Kidney tubule cell (primary cell): ENCODE results near the gene ANKRD49.

Experiments
- DNase-seq: peaks from one replicate; pipeline ENCODE4 v3.0.0-alpha.2; 2018; ENCODE audit warnings: low spot score

The ANKRD49 gene

GRCh38 chr11:94507485-94507884 is 13.7 kb downstream of the ANKRD49 start:
- no peak for DNase-seq

- DNase-seq, result peak; percentile 67
These were observed 18.4 kb downstream of the ANKRD49 start, which contains the start of gene C11orf97 for GRCh38 chr11:94511932-94512781. TSS of gene C11orf97 (plus strand) at chr11:94512461. CDS start at chr11:94512529, 68 bp downstream.

DNA sequence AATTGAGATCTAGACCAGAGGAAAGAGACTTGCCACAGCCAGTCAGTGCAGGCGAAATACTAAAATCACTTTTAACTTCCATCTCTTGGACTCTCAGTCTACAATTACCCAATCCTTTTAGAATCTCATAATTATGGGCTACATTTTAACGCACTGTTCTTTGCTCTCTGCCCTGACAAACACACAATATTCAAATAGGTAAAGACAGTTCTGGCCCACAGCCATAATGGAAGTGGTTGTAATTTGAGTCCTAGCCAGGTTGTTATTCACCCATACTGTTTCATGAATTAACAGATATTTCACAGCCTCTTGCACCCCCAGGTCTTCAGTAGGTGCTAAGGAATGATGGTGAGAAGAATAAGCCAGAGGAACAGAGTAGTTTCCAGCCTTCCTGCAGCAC is 19.3 kb downstream of the ANKRD49 start:
- peak; percentile 56 for DNase-seq

DNA sequence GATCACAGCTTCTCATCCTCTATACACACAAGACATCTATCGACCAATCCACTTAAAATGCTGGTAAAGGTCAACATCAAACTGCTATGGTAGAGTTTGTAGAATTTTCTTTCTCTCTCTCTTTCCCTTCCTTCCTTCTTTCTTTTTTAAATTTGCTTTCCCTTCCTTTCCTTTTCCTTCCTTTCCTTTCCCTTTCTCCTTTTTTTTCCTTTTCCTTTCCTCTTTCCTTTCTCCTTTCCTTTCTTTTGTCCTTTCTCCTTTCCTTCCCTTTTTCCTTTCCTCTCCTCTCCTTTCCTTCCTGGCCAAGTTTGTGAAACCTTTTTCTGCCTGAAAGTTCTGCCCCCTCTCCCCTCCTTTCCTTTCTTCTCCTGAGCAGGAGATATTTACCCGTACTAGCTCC is 21.6 kb downstream of the ANKRD49 start:
- DNase-seq, result no peak

DNA sequence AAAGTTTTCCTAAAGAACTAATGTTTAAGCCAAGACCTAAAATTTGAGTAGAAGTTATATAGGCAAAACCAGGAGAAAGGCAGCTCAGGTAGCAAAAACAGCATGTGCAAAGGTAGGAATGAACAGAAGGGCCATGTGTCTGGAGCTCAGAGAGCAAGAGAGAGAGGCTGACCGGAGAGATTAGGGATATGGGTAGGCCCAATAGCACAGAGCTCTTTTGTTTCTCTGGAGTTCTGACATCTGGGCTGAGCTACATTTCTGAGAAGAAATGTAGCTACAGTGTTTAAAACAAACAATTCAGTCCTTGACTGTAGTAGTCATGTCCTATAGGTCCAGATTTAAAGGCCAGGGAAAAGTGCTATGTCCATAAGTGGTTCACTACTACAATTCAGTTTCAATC is 22.9 kb downstream of the ANKRD49 start:
- no peak for DNase-seq

- no peak for DNase-seq
These were observed 24.5 kb downstream of the ANKRD49 start for GRCh38 chr11:94518300-94518699.

DNA sequence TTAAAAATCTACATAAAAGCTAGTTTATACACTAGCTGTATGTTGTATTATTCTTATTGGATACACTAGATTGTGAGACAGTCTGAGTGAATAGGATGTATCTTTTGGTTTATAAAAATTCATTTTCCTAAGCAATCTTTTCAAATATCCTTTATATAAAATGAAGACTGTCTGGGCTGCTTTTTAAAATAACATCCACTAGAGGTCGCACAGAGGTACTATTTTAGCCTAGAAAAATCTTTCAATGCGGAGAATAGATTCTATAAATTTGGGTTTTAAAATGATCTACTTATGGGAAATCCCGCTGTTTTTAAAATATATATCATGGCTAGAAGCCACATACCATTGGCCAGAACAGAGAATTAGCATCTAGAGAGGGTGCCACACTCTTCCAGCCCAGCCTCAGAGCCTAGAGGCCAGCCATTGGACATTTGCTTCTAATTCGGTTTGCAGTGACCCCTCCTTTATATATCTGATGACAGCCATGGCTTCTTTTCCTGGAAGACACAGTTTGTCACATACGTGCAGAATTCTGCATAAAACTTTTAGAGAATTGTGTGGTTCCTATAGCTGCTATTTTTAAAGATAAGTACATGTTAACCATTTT is 25.8 kb downstream of the ANKRD49 start:
- peak; percentile 44 for DNase-seq

DNA sequence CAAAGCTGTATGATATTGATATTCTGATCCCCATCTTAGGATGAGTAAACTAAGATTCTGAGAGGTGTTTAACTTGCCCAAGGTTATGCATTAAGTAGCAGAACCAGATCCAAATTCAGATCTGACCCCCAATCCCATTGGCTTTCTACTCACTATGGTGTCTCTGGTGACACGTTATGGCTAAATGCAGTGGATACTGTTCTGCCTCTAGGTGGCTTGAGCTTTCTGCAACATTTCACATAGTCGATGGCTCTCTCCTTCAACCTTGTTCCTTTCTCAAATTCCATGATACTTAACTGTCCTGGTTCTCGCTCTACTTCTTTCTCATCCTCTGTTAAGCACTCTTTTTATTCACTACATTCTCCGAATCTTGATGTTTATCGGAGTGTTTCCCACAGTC is 27.9 kb downstream of the ANKRD49 start:
- DNase-seq, result peak; percentile 31

DNA sequence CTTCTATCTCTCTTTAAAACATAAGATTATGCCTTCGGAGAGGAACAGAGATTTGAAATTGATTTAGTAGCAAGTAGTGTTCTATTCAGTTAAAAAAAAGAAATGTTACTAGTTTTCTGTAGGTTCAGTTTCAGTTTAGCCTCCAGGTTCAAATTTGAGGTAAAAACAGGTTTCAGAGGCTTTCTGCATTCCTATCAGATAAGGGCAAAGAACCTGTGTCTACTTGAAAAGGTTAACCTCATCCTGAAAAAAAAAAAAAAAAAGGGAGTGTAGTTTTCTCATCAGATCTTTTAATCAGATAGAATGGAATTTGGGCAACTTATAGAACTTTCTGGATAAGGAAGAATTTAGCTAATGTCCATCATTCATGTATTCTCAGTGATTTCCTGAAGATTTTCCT is 30.6 kb downstream of the ANKRD49 start:
- DNase-seq, result no peak

- peak; percentile 76 for DNase-seq
These were observed 32.0 kb downstream of the ANKRD49 start for GRCh38 chr11:94525546-94526324.

- no peak for DNase-seq
These were observed 33.1 kb downstream of the ANKRD49 start for GRCh38 chr11:94526645-94527438.

- DNase-seq, result peak; percentile 67
These were observed 34.8 kb downstream of the ANKRD49 start for GRCh38 chr11:94528551-94528950.

DNA sequence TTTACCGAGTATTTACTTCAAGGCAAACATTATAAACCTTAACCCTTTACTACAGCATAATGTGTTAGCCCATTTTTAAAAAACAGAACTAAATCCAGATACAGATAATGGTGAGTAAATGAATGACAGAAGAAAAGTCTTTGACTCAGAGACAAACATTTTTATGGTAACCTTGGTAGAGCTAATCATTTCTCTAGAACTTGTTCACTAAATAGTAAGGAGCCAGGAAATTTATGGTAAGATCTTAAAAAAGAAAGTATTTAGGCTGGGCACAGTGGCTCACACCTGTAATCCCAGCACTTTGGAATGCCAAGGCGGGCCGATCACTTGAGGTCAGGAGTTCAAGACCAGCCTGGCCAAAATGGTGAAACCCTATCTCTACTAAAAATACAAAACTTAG is 38.4 kb downstream of the ANKRD49 start:
- DNase-seq, result peak; percentile 67

DNA sequence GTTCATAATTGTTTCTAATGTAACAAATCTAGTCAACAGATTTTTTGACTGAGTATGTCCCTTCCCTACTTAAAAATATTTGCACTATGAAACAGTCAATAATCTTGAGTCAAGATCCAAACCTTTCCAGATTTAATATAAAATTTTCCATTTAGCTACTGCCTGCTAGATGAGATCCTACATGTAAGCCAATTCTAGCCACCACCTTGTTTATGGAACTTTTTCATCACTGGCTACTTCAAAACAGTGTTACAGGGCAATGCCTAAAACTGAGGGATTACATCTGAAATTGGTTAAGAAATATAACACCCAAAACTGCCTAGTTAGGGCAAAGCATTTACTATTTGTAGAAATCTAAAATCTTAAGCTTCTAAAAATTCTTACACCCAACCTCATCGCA is 39.4 kb downstream of the ANKRD49 start:
- DNase-seq, result no peak

DNA sequence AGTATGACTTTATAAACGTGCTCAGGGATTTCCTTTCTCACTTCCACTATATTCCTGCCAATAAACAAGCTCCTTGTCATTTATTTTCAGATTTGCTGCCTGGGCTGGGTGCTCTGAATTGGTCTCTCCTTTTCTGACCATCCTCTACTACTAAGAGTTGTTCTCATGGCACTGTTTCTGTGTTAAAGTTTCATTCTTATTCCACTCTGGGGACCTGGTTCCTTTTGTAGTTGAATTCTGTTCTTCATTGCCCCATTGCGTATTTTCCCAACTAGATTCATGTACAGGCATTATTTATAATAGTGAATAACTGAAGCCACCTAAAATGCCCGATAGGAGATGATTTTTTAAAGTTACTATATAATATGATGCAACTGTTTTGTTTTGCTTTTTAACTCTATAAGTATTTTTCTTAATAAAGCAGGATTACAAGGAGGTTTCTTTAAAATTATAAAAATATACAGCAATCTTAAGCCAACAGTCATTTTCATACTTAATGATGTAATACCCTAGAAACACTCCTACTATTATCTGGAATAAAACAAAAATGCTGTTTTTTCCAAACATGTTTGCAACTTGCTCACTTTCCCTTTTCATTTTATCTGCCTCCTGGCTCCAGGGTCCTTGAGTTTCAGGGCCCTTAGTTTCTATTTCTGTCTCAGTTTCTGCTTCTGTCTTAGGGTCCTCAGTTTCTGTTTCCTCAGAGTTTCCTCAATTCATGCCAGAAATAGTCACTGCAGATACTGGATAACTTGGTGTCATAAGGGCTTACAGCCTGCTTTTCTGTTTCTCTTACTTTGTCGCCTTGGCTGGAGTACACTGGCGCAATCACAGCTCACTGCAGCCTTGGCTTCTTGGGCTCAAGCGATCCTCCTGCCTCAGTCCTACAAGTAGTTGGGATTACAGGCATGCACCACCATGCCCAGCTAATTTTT is 40.2 kb downstream of the ANKRD49 start:
- DNase-seq, result no peak

DNA sequence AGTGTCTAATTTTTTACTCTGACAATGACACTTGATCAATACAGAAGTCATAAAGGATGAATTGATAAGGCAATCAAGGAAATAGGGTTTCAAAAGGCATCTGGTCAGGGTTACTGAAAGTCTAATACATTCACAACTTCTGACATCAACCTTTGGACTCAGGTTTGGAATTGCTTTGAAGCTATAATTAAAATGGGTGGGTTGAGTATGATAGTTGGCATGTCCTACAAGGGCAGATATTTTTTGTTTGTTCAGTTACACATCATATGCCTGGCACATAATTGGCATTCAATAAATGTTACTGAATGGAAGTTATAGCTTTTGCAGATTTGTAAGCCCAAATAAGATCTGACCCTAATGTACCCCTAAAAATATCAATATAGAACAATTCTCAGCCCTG is 42.6 kb downstream of the ANKRD49 start:
- no peak for DNase-seq

DNA sequence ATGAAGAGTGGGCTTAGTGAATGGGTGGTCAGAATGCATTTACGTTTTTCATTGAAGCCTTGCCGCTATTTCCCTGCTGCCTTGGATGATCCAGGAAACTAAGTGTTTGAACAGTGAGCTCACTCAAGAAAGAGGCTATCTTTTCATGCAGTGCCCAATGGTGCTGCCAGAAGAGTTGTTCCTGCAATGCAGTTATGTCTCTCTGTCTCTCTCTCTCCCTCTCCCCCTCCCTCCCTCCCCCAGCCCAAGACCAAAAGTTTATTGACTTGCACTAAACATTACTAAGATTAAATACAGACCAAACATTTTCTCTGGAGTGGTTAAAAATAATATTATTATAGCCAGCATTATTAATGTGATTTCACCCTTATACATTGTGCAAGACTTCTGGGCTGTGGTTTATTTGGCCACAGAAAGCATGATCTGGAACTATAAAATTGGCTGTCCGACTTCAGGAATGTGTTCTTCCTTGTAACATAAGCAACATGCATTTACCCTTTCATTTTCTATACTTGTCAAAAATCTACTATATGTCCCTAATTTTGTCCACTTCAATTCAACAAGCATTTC is 43.3 kb downstream of the ANKRD49 start:
- DNase-seq, result no peak

DNA sequence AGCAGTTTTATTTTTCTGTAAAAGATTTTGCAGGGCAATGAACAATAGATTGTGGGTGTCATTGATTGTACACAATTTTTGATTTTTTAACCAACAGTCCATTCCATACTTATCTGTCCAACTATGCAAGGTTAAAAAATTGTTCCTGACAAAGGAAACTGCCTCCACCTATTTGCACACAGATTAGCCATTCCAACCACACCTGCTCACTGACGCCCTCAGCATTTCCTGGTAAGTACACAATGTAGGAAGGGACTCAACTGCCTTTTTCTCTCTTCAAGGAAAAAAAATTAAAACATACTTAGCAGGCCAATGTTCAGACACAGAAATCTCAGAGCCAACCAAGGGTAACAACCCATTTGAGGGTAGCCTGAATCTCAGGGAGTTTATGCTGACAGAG is 45.6 kb downstream of the ANKRD49 start:
- peak; percentile 36 for DNase-seq

- DNase-seq, result peak; percentile 96
These were observed 50.2 kb downstream of the ANKRD49 start, which contains the start of gene FUT4 for GRCh38 chr11:94543695-94544645. TSS of gene FUT4 (plus strand) at chr11:94543921. CDS start at chr11:94544134, 213 bp downstream.
